Tibial nerve (tissue), 4 donors: ENCODE results near the gene NOX5. TPM values are rescaled to one million over a fixed set of nuclear protein-coding genes. Genes with fewer than 3 reads are reported as not detected.

Experiments
- DNase-seq, 2 donors: peaks; one replicate each; pipeline ENCODE4 v3.0.0-alpha.2; 2019; ENCODE audit warnings: low spot score in 2 of 2
- H3K27ac ChIP-seq, 4 donors: fragments of 200-600 bp; sonication (generic) in 3 of 4; one replicate each; pipeline ENCODE4 v1.5.1; 2017 to 2019; ENCODE audit warnings: mild to moderate bottlenecking in 1 of 4
- H3K27me3 ChIP-seq, 2 donors: fragments of 200-600 bp; sonication (generic) in 1 of 2; one replicate each; pipeline versions ENCODE4 v1.5.1 to v1.6.0; 2017 to 2019
- H3K36me3 ChIP-seq, 3 donors: fragments of 200-600 bp; sonication (generic); one replicate each; pipeline ENCODE4 v1.5.1; 2018 to 2019
- H3K4me1 ChIP-seq, 4 donors: fragments of 200-600 bp; sonication (generic) in 3 of 4; one replicate each; pipeline ENCODE4 v1.5.1; 2017 to 2019
- H3K4me3 ChIP-seq, 4 donors: fragments of 200-600 bp; sonication (generic) in 3 of 4; one replicate each; pipeline ENCODE4 v1.5.1; 2017 to 2019; ENCODE audit warnings: mild to moderate bottlenecking in 1 of 4, moderate library complexity in 1 of 4
- H3K9me3 ChIP-seq, 4 donors: fragments of 200-600 bp; sonication (generic) in 3 of 4; one replicate each; pipeline ENCODE4 v1.5.1; 2017 to 2019
- CTCF ChIP-seq, 5 experiments: fragments of 200-600 bp in 3 of 5; fragments of 450-650 bp in 2 of 5; sonication (generic) in 3 of 5; IDR thresholded peaks; one replicate each; pipeline ENCODE4 v1.5.1; 2016 to 2019; ENCODE audit warnings: antibody characterized with exemption in 5 of 5, mild to moderate bottlenecking in 3 of 5, moderate library complexity in 2 of 5
- EP300 ChIP-seq, 2 donors: sonication (generic); formaldehyde crosslinking; IDR thresholded peaks; one replicate each; pipeline ENCODE4 v1.6.1; 2017; ENCODE audit warnings: antibody characterized with exemption in 2 of 2, mild to moderate bottlenecking in 1 of 2
- POLR2A ChIP-seq, 2 donors: fragments of 450-650 bp; IDR thresholded peaks; one replicate each; pipeline ENCODE4 v1.6.1; 2017; ENCODE audit warnings: antibody characterized with exemption in 2 of 2, mild to moderate bottlenecking in 2 of 2, moderate library complexity in 2 of 2
- WGBS, 2 donors: methylation state at CpG; one replicate each; pipeline ENCODE4 v1.1.5; 2018; 5-methylcytosine and 5-hydroxymethylcytosine counted together
- total RNA-seq, 4 donors: library from RNA; depleted of rRNA; stranded (reverse); fragments of >200 nt; gene quantifications; one replicate each; pipeline ENCODE4 v1.1.0, GENCODE V29; 2016

NOX5 gene
- total RNA-seq, 4 donors from 2014 or later: 0.21 to 2.7 (median 1.1) TPM

- Histone ChIP-seq H3K27me3 (no peaks in the 10 kb centered on the region), H3K4me3 (no peak overlapping the region), H3K9me3 (no peaks in the 10 kb centered on the region), H3K36me3 (no peaks in the 10 kb centered on the region), H3K4me1 (peaks cover 0 to 24% (median 0%) of the 10 kb centered on the region in 4 donors), H3K27ac (no peak overlapping the region)
- no peak for TF ChIP-seq POLR2A (IDR thresholded peaks at IDR 0.05)
- no peak for TF ChIP-seq EP300 (IDR thresholded peaks at IDR 0.05)
- TF ChIP-seq CTCF (IDR thresholded peaks at IDR 0.05): no peak
- DNase-seq: no peak
- 75 to 81% methylated on average over 5 of the region's 5 CpGs for WGBS, 2 donors
Measured at GRCh38 chr15:69089258-69089657, 74.8 kb downstream of the NOX5 start.

GRCh38 chr15:69090197-69090948 is 75.9 kb downstream of the NOX5 start:
- TF ChIP-seq EP300 (IDR thresholded peaks at IDR 0.05) (no peak), POLR2A (IDR thresholded peaks at IDR 0.05) (no peak), CTCF (IDR thresholded peaks at IDR 0.05) (no peak)
- Histone ChIP-seq H3K27me3 (no peaks in the 10 kb centered on the region), H3K9me3 (no peaks in the 10 kb centered on the region), H3K36me3 (no peaks in the 10 kb centered on the region), H3K27ac (no peak overlapping the region), H3K4me3 (no peak overlapping the region), H3K4me1 (peaks cover 0 to 25% (median 0%) of the 10 kb centered on the region in 4 donors)
- 57 to 62% methylated on average over 5 of the region's 5 CpGs for WGBS, 2 donors
- DNase-seq: no peak

GRCh38 chr15:69091654-69092053 is 77.2 kb downstream of the NOX5 start:
- peaks cover 0 to 13% (median 0%) of the 10 kb centered on the region in 4 donors for H3K4me1 ChIP-seq
- no peak overlapping the region for H3K27ac ChIP-seq
- DNase-seq: no peak
- no peaks in the 10 kb centered on the region for H3K27me3 ChIP-seq
- no peaks in the 10 kb centered on the region for H3K36me3 ChIP-seq
- TF ChIP-seq EP300 (IDR thresholded peaks at IDR 0.05): no peak
- TF ChIP-seq CTCF (IDR thresholded peaks at IDR 0.05): no peak
- no peak for TF ChIP-seq POLR2A (IDR thresholded peaks at IDR 0.05)
- H3K9me3 ChIP-seq: no peaks in the 10 kb centered on the region
- 87 to 88% methylated on average over 1 of the region's 1 CpG for whole genome bisulfite sequencing, 2 donors
- no peak overlapping the region for H3K4me3 ChIP-seq

GRCh38 chr15:69092159-69092558 is 77.7 kb downstream of the NOX5 start:
- no peaks in the 10 kb centered on the region for H3K27me3 ChIP-seq
- 77 to 82% methylated on average over 7 of the region's 7 CpGs for WGBS, 2 donors
- no peak for TF ChIP-seq POLR2A (IDR thresholded peaks at IDR 0.05)
- no peak for TF ChIP-seq EP300 (IDR thresholded peaks at IDR 0.05)
- TF ChIP-seq CTCF (IDR thresholded peaks at IDR 0.05): no peak

GRCh38 chr15:69093127-69093526 is 78.6 kb downstream of the NOX5 start:
- no peaks in the 10 kb centered on the region for H3K9me3 ChIP-seq
- H3K27me3 ChIP-seq: no peaks in the 10 kb centered on the region
- no peaks in the 10 kb centered on the region for H3K36me3 ChIP-seq
- WGBS, 2 donors: 36 to 55% methylated on average over 4 of the region's 4 CpGs
- TF ChIP-seq POLR2A (IDR thresholded peaks at IDR 0.05) (no peak), CTCF (IDR thresholded peaks at IDR 0.05) (no peak), EP300 (IDR thresholded peaks at IDR 0.05) (no peak)
- peaks cover 0 to 12% (median 0%) of the 10 kb centered on the region in 4 donors for H3K4me1 ChIP-seq
- H3K4me3 ChIP-seq: no peak overlapping the region
- DNase-seq: no peak
- H3K27ac ChIP-seq: no peak overlapping the region

More at GRCh38 chr15:69092159-69092558, 77.7 kb downstream of the NOX5 start:
- Histone ChIP-seq H3K36me3 (no peaks in the 10 kb centered on the region), H3K4me1 (peaks cover 0 to 12% (median 0%) of the 10 kb centered on the region in 4 donors), H3K4me3 (no peak overlapping the region), H3K9me3 (no peaks in the 10 kb centered on the region), H3K27ac (no peak overlapping the region)
- no peak for DNase-seq
